PC-9 (cell line): ENCODE results near the gene TTBK2.

Experiments
- CTCF ChIP-seq: fragments of 200-600 bp; sonication (generic); conservative IDR thresholded peaks from 2 replicates; pipeline ENCODE4 v1.6.1; 2017; ENCODE audit warnings: mixed run types, antibody characterized with exemption, mild to moderate bottlenecking, moderate library complexity
- EZH2 ChIP-seq: fragments of 200-600 bp; sonication (generic); IDR thresholded peaks from 2 replicates; pipeline ENCODE4 v1.8.0; 2017; ENCODE audit warnings: antibody characterized with exemption, low read depth

GRCh38 chr15:42731461-42731860 is 189.1 kb downstream of the TTBK2 start:
- TF ChIP-seq CTCF (no peak), EZH2 (no peak)
